ENCODE results near the gene GTSF1L.
"Not testable (repeated sequence)": the region's sequence is repeated elsewhere in the genome, so short reads cannot be mapped to it uniquely, and the experiment has no call there.

GTSF1L gene

DNA sequence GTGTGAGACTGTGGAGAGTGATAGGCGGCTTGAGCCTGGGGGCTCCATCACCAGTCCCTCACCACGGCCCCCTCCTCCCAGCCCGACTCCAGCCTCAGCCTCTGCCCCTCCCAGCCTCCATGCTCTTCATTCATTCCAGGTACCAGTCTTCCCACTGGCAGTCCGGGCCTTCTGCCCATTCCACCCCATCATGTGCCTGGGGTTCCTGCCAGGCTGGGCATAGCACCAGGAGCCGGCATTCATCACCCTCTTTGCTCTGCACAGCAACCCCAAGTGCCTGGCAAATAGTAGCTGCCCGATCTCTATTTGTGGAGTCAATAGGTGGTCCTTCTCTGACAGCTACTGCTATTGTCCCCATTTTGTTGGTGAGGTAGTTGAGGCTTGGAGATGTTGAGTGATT lies 39.6 kb upstream of the GTSF1L start:
- H2AFZ ChIP-seq (ENCODE audit: low read length) = no peak overlapping the region
- no peaks in the 10 kb centered on the region for H3K36me3 ChIP-seq (replicated peaks; ENCODE audit: insufficient read depth, low read length)
- H3K27me3 ChIP-seq (replicated peaks; ENCODE audit: insufficient read depth, low read length) = no peaks in the 10 kb centered on the region
- H3K27ac ChIP-seq (ENCODE audit: low read length) = no peak overlapping the region
- no peaks in the 10 kb centered on the region for H3F3A ChIP-seq (ENCODE audit: insufficient read depth, low read length)
- no peaks in the 10 kb centered on the region for H3K9me2 ChIP-seq (replicated peaks; ENCODE audit: insufficient read depth, low read length)
- H3K4me2 ChIP-seq (ENCODE audit: low read depth, low read length) = no peak overlapping the region
- no peaks in the 10 kb centered on the region for H3K79me2 ChIP-seq (ENCODE audit: low read length)
- no peaks in the 10 kb centered on the region for H4K20me1 ChIP-seq (ENCODE audit: insufficient read depth, low read length)
- H3K4me3 ChIP-seq (ENCODE audit: low read length) = no peak overlapping the region
- H3K9ac ChIP-seq (ENCODE audit: low read length) = no peak overlapping the region
- TF ChIP-seq EZH2phosphoT487 (IDR thresholded peaks at IDR 0.05; ENCODE audit: low read length) (no peak), EZH2 (optimal IDR thresholded peaks at IDR 0.05; ENCODE audit: low read depth, low read length) (no peak)
- DNase-seq = no peak
- H3K4me1 ChIP-seq (ENCODE audit: low read length) = no peaks in the 10 kb centered on the region
- no peaks in the 10 kb centered on the region for H3K9me3 ChIP-seq (replicated peaks; ENCODE audit: insufficient read depth, low read length)

DNA sequence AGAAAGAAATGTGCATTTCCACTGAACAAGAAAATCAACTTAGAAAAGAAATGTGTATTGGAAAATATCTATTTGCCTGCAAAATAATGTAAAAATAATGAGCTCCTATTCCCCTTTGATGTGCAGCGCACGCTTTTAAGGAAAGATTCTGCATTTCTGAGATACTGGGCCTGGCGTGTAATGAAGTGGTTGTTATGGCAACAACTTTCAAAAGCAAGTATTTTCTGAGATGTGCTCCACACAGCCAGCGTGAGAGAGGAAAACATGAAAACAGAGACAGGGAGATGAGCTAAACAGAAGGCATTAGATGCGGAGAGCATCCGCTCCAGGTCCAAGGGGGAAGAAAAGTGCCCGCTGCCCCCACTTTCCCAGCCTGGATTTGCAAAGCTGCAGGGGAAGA lies 39.1 kb upstream of the GTSF1L start:
- H3F3A ChIP-seq (ENCODE audit: insufficient read depth, low read length) = no peaks in the 10 kb centered on the region
- no peak overlapping the region for H3K27ac ChIP-seq (ENCODE audit: low read length)
- no peaks in the 10 kb centered on the region for H3K9me2 ChIP-seq (replicated peaks; ENCODE audit: insufficient read depth, low read length)
- no peak overlapping the region for H3K9ac ChIP-seq (ENCODE audit: low read length)
- H2AFZ ChIP-seq (ENCODE audit: low read length) = no peak overlapping the region
- H3K79me2 ChIP-seq (ENCODE audit: low read length) = no peaks in the 10 kb centered on the region
- H3K27me3 ChIP-seq (replicated peaks; ENCODE audit: insufficient read depth, low read length) = no peaks in the 10 kb centered on the region
- H3K4me3 ChIP-seq (ENCODE audit: low read length) = no peak overlapping the region
- no peak for DNase-seq
- H3K4me1 ChIP-seq (ENCODE audit: low read length) = no peaks in the 10 kb centered on the region
- no peaks in the 10 kb centered on the region for H3K9me3 ChIP-seq (replicated peaks; ENCODE audit: insufficient read depth, low read length)
- no peaks in the 10 kb centered on the region for H4K20me1 ChIP-seq (ENCODE audit: insufficient read depth, low read length)
- TF ChIP-seq EZH2phosphoT487 (IDR thresholded peaks at IDR 0.05; ENCODE audit: low read length) = no peak
- no peak for TF ChIP-seq EZH2 (optimal IDR thresholded peaks at IDR 0.05; ENCODE audit: low read depth, low read length)
- TF ChIP-seq, protein P1, sequence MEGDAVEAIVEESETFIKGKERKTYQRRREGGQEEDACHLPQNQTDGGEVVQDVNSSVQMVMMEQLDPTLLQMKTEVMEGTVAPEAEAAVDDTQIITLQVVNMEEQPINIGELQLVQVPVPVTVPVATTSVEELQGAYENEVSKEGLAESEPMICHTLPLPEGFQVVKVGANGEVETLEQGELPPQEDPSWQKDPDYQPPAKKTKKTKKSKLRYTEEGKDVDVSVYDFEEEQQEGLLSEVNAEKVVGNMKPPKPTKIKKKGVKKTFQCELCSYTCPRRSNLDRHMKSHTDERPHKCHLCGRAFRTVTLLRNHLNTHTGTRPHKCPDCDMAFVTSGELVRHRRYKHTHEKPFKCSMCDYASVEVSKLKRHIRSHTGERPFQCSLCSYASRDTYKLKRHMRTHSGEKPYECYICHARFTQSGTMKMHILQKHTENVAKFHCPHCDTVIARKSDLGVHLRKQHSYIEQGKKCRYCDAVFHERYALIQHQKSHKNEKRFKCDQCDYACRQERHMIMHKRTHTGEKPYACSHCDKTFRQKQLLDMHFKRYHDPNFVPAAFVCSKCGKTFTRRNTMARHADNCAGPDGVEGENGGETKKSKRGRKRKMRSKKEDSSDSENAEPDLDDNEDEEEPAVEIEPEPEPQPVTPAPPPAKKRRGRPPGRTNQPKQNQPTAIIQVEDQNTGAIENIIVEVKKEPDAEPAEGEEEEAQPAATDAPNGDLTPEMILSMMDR (IDR thresholded peaks at IDR 0.05; ENCODE audit: low read length) = no peak
- no peak overlapping the region for H3K4me2 ChIP-seq (ENCODE audit: low read depth, low read length)
- H3K36me3 ChIP-seq (replicated peaks; ENCODE audit: insufficient read depth, low read length) = no peaks in the 10 kb centered on the region

DNA sequence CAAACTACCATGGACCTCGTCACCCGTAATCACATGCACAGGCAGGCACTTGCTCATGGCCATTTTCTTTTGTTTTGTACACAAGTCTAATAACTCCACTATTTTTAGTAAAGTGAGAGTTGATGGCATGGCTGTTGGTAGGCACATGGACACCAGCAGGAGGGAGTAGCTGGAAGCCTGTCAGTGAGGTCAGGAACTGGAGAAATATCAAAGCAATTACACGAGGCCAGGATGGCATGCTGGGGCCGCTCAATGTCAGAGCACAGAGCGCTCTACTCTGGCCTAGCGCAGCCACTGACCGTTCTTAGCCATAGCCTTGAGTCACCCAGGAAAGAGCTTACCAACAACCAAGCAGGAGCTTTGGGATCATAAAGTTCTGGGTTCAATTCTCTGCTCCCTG lies 36.1 kb upstream of the GTSF1L start:
- no peak for DNase-seq
- Histone ChIP-seq H3K36me3 (replicated peaks; ENCODE audit: insufficient read depth, low read length) (no peaks in the 10 kb centered on the region), H3K9me3 (replicated peaks; ENCODE audit: insufficient read depth, low read length) (no peaks in the 10 kb centered on the region), H3F3A (ENCODE audit: insufficient read depth, low read length) (no peaks in the 10 kb centered on the region), H2AFZ (ENCODE audit: low read length) (no peak overlapping the region), H3K4me1 (ENCODE audit: low read length) (no peaks in the 10 kb centered on the region), H4K20me1 (ENCODE audit: insufficient read depth, low read length) (no peaks in the 10 kb centered on the region), H3K9ac (ENCODE audit: low read length) (no peak overlapping the region), H3K79me2 (ENCODE audit: low read length) (no peaks in the 10 kb centered on the region), H3K27ac (ENCODE audit: low read length) (no peak overlapping the region), H3K4me2 (ENCODE audit: low read depth, low read length) (no peak overlapping the region), H3K4me3 (ENCODE audit: low read length) (no peak overlapping the region), H3K9me2 (replicated peaks; ENCODE audit: insufficient read depth, low read length) (no peaks in the 10 kb centered on the region), H3K27me3 (replicated peaks; ENCODE audit: insufficient read depth, low read length) (no peaks in the 10 kb centered on the region)
- TF ChIP-seq EZH2 (optimal IDR thresholded peaks at IDR 0.05; ENCODE audit: low read depth, low read length) (no peak), EZH2phosphoT487 (IDR thresholded peaks at IDR 0.05; ENCODE audit: low read length) (no peak)
- TF ChIP-seq, protein P1 (IDR thresholded peaks at IDR 0.05; ENCODE audit: low read length) = no peak

DNA sequence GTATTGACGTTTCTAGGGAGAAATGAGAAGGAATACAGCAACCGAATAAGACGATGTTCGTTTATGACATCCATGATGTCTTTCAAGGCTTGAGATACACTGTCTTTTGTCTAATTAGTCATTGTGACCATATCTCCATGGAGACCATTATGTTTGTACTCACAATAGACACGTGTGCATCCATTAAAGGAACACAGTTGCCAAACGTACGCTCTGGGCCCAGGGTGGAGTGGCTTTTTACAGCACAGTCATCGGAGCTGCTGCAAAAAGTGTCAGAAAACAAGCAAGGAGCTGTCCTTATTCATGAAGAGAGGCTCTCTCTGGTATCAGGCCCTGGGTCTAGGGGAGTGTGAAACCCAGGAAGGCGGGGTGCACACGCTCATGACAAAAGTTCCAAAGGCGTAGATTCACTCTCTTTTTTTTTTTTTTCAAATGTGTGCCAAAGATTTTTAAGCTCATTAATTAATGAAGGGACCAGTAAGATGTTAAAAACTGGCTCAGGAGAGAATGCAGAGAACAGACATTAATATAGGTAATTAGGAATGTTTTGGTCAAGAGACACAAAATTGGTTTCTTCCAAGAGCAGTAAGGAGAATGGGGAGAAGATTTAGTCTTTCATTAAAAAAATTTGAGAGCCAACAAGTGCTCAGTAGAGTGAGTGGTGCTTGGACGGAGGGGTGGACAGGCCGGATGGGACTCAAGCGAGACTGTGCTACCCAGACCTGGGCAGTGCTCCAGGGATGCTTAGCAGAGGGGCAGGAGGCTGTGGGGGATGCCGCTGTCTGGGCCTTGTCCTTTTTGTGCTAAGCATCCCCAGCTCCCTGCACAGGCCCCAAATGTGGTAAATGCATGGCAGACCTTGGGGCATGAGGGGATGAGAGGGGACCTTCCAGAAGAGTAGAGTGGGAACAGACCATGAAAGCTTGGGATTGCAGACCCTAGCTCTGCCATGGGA lies 34.9 kb upstream of the GTSF1L start:
- no peak overlapping the region for H2AFZ ChIP-seq (ENCODE audit: low read length)
- no peaks in the 10 kb centered on the region for H3F3A ChIP-seq (ENCODE audit: insufficient read depth, low read length)
- H3K36me3 ChIP-seq (replicated peaks; ENCODE audit: insufficient read depth, low read length) = no peaks in the 10 kb centered on the region
- no peak overlapping the region for H3K9ac ChIP-seq (ENCODE audit: low read length)
- no peaks in the 10 kb centered on the region for H3K9me2 ChIP-seq (replicated peaks; ENCODE audit: insufficient read depth, low read length)
- H3K4me2 ChIP-seq (ENCODE audit: low read depth, low read length) = no peak overlapping the region
- H3K27ac ChIP-seq (ENCODE audit: low read length) = no peak overlapping the region
- no peaks in the 10 kb centered on the region for H4K20me1 ChIP-seq (ENCODE audit: insufficient read depth, low read length)
- no peaks in the 10 kb centered on the region for H3K9me3 ChIP-seq (replicated peaks; ENCODE audit: insufficient read depth, low read length)
- H3K4me3 ChIP-seq (ENCODE audit: low read length) = no peak overlapping the region
- TF ChIP-seq, protein P1 (IDR thresholded peaks at IDR 0.05; ENCODE audit: low read length) = no peak
- no peak for TF ChIP-seq EZH2phosphoT487 (IDR thresholded peaks at IDR 0.05; ENCODE audit: low read length)
- TF ChIP-seq EZH2 (optimal IDR thresholded peaks at IDR 0.05; ENCODE audit: low read depth, low read length) = no peak
- no peaks in the 10 kb centered on the region for H3K4me1 ChIP-seq (ENCODE audit: low read length)
- H3K27me3 ChIP-seq (replicated peaks; ENCODE audit: insufficient read depth, low read length) = no peaks in the 10 kb centered on the region
- H3K79me2 ChIP-seq (ENCODE audit: low read length) = no peaks in the 10 kb centered on the region
- DNase-seq = no peak

DNA sequence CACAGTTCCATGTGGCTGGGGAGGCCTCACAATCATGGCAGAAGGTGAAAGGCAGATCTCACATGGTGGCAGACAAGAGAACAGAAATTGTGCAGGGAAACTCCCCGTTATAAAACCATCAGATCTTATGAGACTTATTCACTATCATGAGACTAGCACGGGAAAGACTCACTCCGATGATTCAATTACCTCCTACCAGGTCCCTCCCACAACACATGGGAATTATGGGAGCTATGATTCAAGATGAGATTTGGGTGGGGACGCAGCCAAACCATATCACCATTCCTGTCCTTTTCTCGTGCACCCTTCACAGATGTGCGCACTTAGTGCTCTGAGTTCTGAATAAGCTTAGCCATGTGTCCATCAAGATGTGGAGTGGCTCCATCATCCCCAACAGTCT lies 31.1 kb upstream of the GTSF1L start:
- H3K9me3 ChIP-seq (replicated peaks; ENCODE audit: insufficient read depth, low read length); DNase-seq; H3K9ac ChIP-seq (ENCODE audit: low read length); H3K9me2 ChIP-seq (replicated peaks; ENCODE audit: insufficient read depth, low read length); H3K4me3 ChIP-seq (ENCODE audit: low read length); H3K4me2 ChIP-seq (ENCODE audit: low read depth, low read length); H3K36me3 ChIP-seq (replicated peaks; ENCODE audit: insufficient read depth, low read length); H2AFZ ChIP-seq (ENCODE audit: low read length); H3K27ac ChIP-seq (ENCODE audit: low read length); H3K79me2 ChIP-seq (ENCODE audit: low read length); H3F3A ChIP-seq (ENCODE audit: insufficient read depth, low read length); H3K4me1 ChIP-seq (ENCODE audit: low read length); H4K20me1 ChIP-seq (ENCODE audit: insufficient read depth, low read length); H3K27me3 ChIP-seq (replicated peaks; ENCODE audit: insufficient read depth, low read length): not testable (repeated sequence)

All from MM.1S (cell line).